OCI-LY1 (cell line): ENCODE results near the gene ASB15.

ENCODE experiments used
- EZH2 ChIP-seq: fragments of 200-600 bp; sonication (generic), shearing (Covaris generic); IDR thresholded peaks from 2 replicates; pipeline ENCODE4 v1.8.0; 2017; ENCODE audit warnings: borderline replicate concordance, mixed run types, mild to moderate bottlenecking, antibody characterized with exemption, low read length, moderate library complexity, mixed read lengths
- TF ChIP-seq, protein P1 (sequence below): fragments of 200-600 bp; sonication (generic), shearing (Covaris generic); IDR thresholded peaks from 2 replicates; pipeline ENCODE4 v1.5.1; 2017; ENCODE audit warnings: mild to moderate bottlenecking, antibody characterized with exemption, low read length, moderate library complexity, mixed read lengths

DNA sequence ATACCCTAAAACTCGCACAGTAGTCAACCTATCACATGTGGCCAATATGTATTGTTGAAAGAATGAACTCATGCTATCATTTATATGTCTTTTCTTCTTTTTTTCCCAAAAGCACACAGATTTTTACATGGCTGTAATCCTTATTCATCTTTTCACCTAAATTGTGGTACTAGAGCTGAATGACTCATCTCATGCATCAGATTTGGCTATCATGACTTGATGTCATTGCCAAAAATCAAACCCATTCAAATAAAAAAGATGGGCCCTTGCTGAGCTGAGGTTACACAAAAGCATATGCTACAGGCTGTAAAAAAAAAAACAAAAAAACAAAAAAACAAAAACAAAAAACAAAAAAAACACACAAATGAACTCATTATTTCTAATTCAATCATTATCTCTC, 50.8 kb downstream of the ASB15 start:
- no peak for TF ChIP-seq EZH2
- TF ChIP-seq, protein P1, sequence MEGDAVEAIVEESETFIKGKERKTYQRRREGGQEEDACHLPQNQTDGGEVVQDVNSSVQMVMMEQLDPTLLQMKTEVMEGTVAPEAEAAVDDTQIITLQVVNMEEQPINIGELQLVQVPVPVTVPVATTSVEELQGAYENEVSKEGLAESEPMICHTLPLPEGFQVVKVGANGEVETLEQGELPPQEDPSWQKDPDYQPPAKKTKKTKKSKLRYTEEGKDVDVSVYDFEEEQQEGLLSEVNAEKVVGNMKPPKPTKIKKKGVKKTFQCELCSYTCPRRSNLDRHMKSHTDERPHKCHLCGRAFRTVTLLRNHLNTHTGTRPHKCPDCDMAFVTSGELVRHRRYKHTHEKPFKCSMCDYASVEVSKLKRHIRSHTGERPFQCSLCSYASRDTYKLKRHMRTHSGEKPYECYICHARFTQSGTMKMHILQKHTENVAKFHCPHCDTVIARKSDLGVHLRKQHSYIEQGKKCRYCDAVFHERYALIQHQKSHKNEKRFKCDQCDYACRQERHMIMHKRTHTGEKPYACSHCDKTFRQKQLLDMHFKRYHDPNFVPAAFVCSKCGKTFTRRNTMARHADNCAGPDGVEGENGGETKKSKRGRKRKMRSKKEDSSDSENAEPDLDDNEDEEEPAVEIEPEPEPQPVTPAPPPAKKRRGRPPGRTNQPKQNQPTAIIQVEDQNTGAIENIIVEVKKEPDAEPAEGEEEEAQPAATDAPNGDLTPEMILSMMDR, result no peak
